HCT116 (cell line): ENCODE measurements around the gene CSTA. TPM values are rescaled to one million over a fixed set of nuclear protein-coding genes. Genes with fewer than 3 reads are reported as not detected.

Experiments used
- ATAC-seq: fragments of 200-7000 bp; cut with Tn5 transposase; 2 replicates; pipeline ENCODE4 v1.9.1; 2020; ENCODE audit warnings: mild to moderate bottlenecking, moderate library complexity
- BruUV-seq: library from RNA; stranded (reverse); fragments of 400-500 nt; replicated peaks from 2 replicates; lab custom pipeline; 2021; lab: Mats Ljungman, UMichigan
- CTCF ChIA-PET: fragments of 300-600 bp; sonication (Branson Sonifier 250); formaldehyde crosslinking; loops from one replicate; lab custom pipeline; 2021; ENCODE audit warnings: antibody characterized with exemption; lab: Charles Lee
- POLR2A ChIA-PET: fragments of 300-600, 350-600 bp; sonication (Branson Sonifier 250); formaldehyde crosslinking; loops from one replicate; lab custom pipeline; 2021; ENCODE audit warnings: antibody characterized with exemption; lab: Charles Lee
- RAD21 ChIA-PET, 2 experiments: fragments of 300-600 bp; sonication (Branson Sonifier 250); formaldehyde crosslinking; loops; one replicate each; lab custom pipeline; 2023; ENCODE audit warnings: low total read pairs in 2 of 2; ENCODE audit not compliant: uncharacterized antibody in 2 of 2, unreplicated experiment in 2 of 2, low non-redundant PET in 1 of 2; lab: Charles Lee
- DNase-seq: peaks from one replicate; pipeline ENCODE4 v3.0.0-alpha.2; 2010; ENCODE audit warnings: low read depth, low spot score
- H2AFZ ChIP-seq: fragments of 200-600 bp; shearing (Covaris generic), sonication (generic); 2 replicates; pipeline ENCODE4 v1.6.1; 2017; ENCODE audit warnings: low read depth, mixed run types, mixed read lengths, antibody characterized with exemption, low read length; ENCODE audit not compliant: poor library complexity, severe bottlenecking
- H3K27ac ChIP-seq: 2 replicates; pipeline ENCODE4 v1.5.1; 2012; ENCODE audit warnings: low read depth, low read length
- H3K27me3 ChIP-seq: fragments of 200-600 bp; sonication (generic); 2 replicates; pipeline ENCODE4 v1.6.1; 2016; ENCODE audit warnings: mixed run types, low read length, mixed read lengths; ENCODE audit not compliant: insufficient read depth
- H3K36me3 ChIP-seq, 2 experiments: fragments of 200-500 bp in 1 of 2; fragments of 200-600 bp in 1 of 2; sonication (Bioruptor generic) in 1 of 2; sonication (generic) in 1 of 2; 2 replicates each; pipeline versions ENCODE4 v1.5.1 to v1.6.1; 2014 to 2016; ENCODE audit warnings: low read length in 2 of 2, inconsistent platforms in 1 of 2, mixed read lengths in 1 of 2, mixed run types in 1 of 2; ENCODE audit not compliant: insufficient read depth in 2 of 2, control insufficient read depth in 1 of 2
- H3K4me1 ChIP-seq, 2 experiments: fragments of 200-600 bp in 1 of 2; sonication (generic) in 1 of 2; 2 replicates each; pipeline versions ENCODE4 v1.5.1 to v1.6.1; 2012 to 2017; ENCODE audit warnings: low read length in 2 of 2, inconsistent platforms in 1 of 2, mild to moderate bottlenecking in 1 of 2, mixed read lengths in 1 of 2, mixed run types in 1 of 2, moderate library complexity in 1 of 2; ENCODE audit not compliant: insufficient read depth in 2 of 2, control insufficient read depth in 1 of 2
- H3K4me2 ChIP-seq: fragments of 200-600 bp; sonication (generic); 2 replicates; pipeline ENCODE4 v1.6.1; 2017; ENCODE audit warnings: mixed run types, low read length, mixed read lengths
- H3K4me3 ChIP-seq, 2 experiments: fragments of 200-600 bp in 1 of 2; sonication (generic) in 1 of 2; replicated peaks in 1 of 2; 2 replicates each; pipeline ENCODE4 v1.5.1; 2011 to 2016; ENCODE audit warnings: low read length in 2 of 2, control low read depth in 1 of 2, low read depth in 1 of 2, mild to moderate bottlenecking in 1 of 2, mixed read lengths in 1 of 2, mixed run types in 1 of 2
- H3K79me2 ChIP-seq: fragments of 200-600 bp; sonication (generic); 2 replicates; pipeline ENCODE4 v1.6.1; 2017; ENCODE audit warnings: mild to moderate bottlenecking, mixed run types, low read length, moderate library complexity, mixed read lengths; ENCODE audit not compliant: insufficient read depth
- H3K9ac ChIP-seq: fragments of 200-600 bp; sonication (generic); 2 replicates; pipeline ENCODE4 v1.6.1; 2016; ENCODE audit warnings: low read length, mixed read lengths
- H3K9me2 ChIP-seq: fragments of 200-600 bp; sonication (generic), shearing (Covaris generic); 2 replicates; pipeline ENCODE4 v1.6.1; 2017; ENCODE audit warnings: mixed run types, mild to moderate bottlenecking, moderate library complexity; ENCODE audit not compliant: insufficient read depth
- H3K9me3 ChIP-seq, 2 experiments: fragments of 200-500 bp in 1 of 2; fragments of 200-600 bp in 1 of 2; sonication (Bioruptor generic) in 1 of 2; sonication (generic) in 1 of 2; 2 replicates each; pipeline ENCODE4 v1.6.1; 2014 to 2017; ENCODE audit warnings: low read length in 2 of 2, mixed read lengths in 2 of 2, inconsistent platforms in 1 of 2, low read depth in 1 of 2, mild to moderate bottlenecking in 1 of 2, mixed run types in 1 of 2, moderate library complexity in 1 of 2; ENCODE audit not compliant: control insufficient read depth in 1 of 2, insufficient read depth in 1 of 2
- H4K20me1 ChIP-seq: fragments of 200-600 bp; sonication (generic), shearing (Covaris generic); 2 replicates; pipeline ENCODE4 v1.6.1; 2017; ENCODE audit warnings: mixed run types, mild to moderate bottlenecking, moderate library complexity; ENCODE audit not compliant: insufficient read depth
- CEBPB ChIP-seq: IDR thresholded peaks from 2 replicates; pipeline ENCODE4 v1.6.1; 2012; ENCODE audit warnings: low read depth
- EGR1 ChIP-seq: IDR thresholded peaks from 2 replicates; pipeline ENCODE4 v1.6.1; 2012; ENCODE audit warnings: low read depth
- EZH2phosphoT487 ChIP-seq: fragments of 200-600 bp; IDR thresholded peaks from 2 replicates; pipeline ENCODE4 v1.6.1; 2018; ENCODE audit warnings: antibody characterized with exemption, borderline replicate concordance
- FOSL1 ChIP-seq: IDR thresholded peaks from 2 replicates; pipeline ENCODE4 v1.6.1; 2012; ENCODE audit warnings: low read depth
- JUND ChIP-seq: IDR thresholded peaks from 2 replicates; pipeline ENCODE4 v1.6.1; 2012
- POLR2A ChIP-seq: IDR thresholded peaks from 2 replicates; pipeline ENCODE4 v1.7.0; 2011; ENCODE audit warnings: borderline replicate concordance; ENCODE audit not compliant: insufficient read depth, insufficient read length; ENCODE audit errors: extremely low read depth
- RAD21 ChIP-seq: IDR thresholded peaks from 2 replicates; pipeline ENCODE4 v1.6.1; 2012; ENCODE audit warnings: low read depth, mild to moderate bottlenecking
- SP1 ChIP-seq: IDR thresholded peaks from 2 replicates; pipeline ENCODE4 v1.6.1; 2012; ENCODE audit warnings: low read depth
- SRF ChIP-seq: IDR thresholded peaks from 2 replicates; pipeline ENCODE4 v1.6.1; 2012; ENCODE audit warnings: low read depth
- TCF7L2 ChIP-seq: IDR thresholded peaks from 2 replicates; pipeline ENCODE4 v1.7.0; 2011; ENCODE audit warnings: borderline replicate concordance, inconsistent platforms; ENCODE audit not compliant: insufficient read depth, insufficient read length; ENCODE audit errors: extremely low read depth
- intact Hi-C: fragments of 100-400 bp; cut with micrococcal nuclease; formaldehyde crosslinking; loops from 2 replicates; pipeline ENCODE4 v1.10.0; 2022
- total RNA-seq: library from RNA; stranded (reverse); gene quantifications from one replicate; pipeline ENCODE4 v1.2.1, GENCODE V29; 2021; ENCODE audit not compliant: unreplicated experiment
- TF ChIP-seq, protein P1 (sequence below): IDR thresholded peaks from 2 replicates; pipeline ENCODE4 v1.6.1; 2012
- TF ChIP-seq, protein P2 (sequence below): IDR thresholded peaks from 2 replicates; pipeline ENCODE4 v1.6.1; 2011; ENCODE audit warnings: mild to moderate bottlenecking, low read length, moderate library complexity; ENCODE audit not compliant: insufficient replicate concordance; ENCODE audit errors: extremely low read depth
- TF ChIP-seq, protein P3 (sequence below), 3 experiments: fragments of 200-600 bp in 1 of 3; sonication (generic) in 1 of 3; IDR thresholded peaks in 2 of 3; conservative IDR thresholded peaks in 1 of 3; 2 replicates each; pipeline ENCODE4 v1.5.1; 2012 to 2017; ENCODE audit warnings: low read depth in 2 of 3, low read length in 2 of 3, antibody characterized with exemption in 1 of 3, borderline replicate concordance in 1 of 3, control low read depth in 1 of 3, mild to moderate bottlenecking in 1 of 3, mixed read lengths in 1 of 3, mixed run types in 1 of 3, moderate library complexity in 1 of 3; ENCODE audit not compliant: insufficient read depth in 1 of 3

Gene CSTA
- total RNA-seq, 1 experiment from 2014 or later = 11.0 TPM

DNA sequence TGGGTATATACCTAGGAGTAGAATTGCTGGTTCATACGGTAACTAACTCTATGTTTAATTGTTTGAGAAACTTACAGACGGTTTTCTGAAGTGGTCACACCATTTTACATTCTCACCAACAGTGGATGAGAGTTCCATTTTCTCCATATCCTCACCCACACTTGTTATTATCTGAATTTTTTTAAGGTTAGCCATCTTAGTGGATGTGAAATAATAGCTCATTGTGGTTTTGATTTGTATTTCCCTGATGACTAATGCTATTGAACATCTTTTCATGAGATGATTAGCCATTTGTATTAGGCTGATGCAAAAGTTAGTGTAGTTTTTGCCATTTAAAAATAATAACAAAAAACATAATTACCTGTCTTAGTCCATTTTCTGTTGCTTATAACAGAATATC, 18.6 kb downstream of the CSTA start:
- H3K79me2 ChIP-seq = no peaks in the 10 kb centered on the region
- no peak overlapping the region for H3K27ac ChIP-seq
- H2AFZ ChIP-seq = no peak overlapping the region
- H3K4me3 ChIP-seq = no peak overlapping the region
- no peak for DNase-seq
- H3K9me2 ChIP-seq = no peaks in the 10 kb centered on the region
- no peak for ATAC-seq
- no TSS peak for BruUV-seq
- ChIA-PET RAD21 (no interaction called here), CTCF (no interaction called here), POLR2A (no interaction called here)
- no peaks in the 10 kb centered on the region for H3K36me3 ChIP-seq
- intact Hi-C loops = no loop called here
- H3K27me3 ChIP-seq = no peaks in the 10 kb centered on the region
- H3K4me2 ChIP-seq = no peak overlapping the region
- H3K9ac ChIP-seq = no peak overlapping the region
- no peaks in the 10 kb centered on the region for H3K4me1 ChIP-seq
- no peaks in the 10 kb centered on the region for H4K20me1 ChIP-seq
- no peaks in the 10 kb centered on the region for H3K9me3 ChIP-seq
- TF ChIP-seq SRF = no peak
- no peak for TF ChIP-seq CEBPB
- TF ChIP-seq, protein P1, sequence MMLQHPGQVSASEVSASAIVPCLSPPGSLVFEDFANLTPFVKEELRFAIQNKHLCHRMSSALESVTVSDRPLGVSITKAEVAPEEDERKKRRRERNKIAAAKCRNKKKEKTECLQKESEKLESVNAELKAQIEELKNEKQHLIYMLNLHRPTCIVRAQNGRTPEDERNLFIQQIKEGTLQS = no peak
- TF ChIP-seq, protein P2, sequence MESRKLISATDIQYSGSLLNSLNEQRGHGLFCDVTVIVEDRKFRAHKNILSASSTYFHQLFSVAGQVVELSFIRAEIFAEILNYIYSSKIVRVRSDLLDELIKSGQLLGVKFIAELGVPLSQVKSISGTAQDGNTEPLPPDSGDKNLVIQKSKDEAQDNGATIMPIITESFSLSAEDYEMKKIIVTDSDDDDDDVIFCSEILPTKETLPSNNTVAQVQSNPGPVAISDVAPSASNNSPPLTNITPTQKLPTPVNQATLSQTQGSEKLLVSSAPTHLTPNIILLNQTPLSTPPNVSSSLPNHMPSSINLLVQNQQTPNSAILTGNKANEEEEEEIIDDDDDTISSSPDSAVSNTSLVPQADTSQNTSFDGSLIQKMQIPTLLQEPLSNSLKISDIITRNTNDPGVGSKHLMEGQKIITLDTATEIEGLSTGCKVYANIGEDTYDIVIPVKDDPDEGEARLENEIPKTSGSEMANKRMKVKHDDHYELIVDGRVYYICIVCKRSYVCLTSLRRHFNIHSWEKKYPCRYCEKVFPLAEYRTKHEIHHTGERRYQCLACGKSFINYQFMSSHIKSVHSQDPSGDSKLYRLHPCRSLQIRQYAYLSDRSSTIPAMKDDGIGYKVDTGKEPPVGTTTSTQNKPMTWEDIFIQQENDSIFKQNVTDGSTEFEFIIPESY = no peak
- no peak for TF ChIP-seq RAD21
- no peak for TF ChIP-seq EGR1
- no peak for TF ChIP-seq FOSL1
- TF ChIP-seq EZH2phosphoT487 = no peak
- TF ChIP-seq, protein P3, sequence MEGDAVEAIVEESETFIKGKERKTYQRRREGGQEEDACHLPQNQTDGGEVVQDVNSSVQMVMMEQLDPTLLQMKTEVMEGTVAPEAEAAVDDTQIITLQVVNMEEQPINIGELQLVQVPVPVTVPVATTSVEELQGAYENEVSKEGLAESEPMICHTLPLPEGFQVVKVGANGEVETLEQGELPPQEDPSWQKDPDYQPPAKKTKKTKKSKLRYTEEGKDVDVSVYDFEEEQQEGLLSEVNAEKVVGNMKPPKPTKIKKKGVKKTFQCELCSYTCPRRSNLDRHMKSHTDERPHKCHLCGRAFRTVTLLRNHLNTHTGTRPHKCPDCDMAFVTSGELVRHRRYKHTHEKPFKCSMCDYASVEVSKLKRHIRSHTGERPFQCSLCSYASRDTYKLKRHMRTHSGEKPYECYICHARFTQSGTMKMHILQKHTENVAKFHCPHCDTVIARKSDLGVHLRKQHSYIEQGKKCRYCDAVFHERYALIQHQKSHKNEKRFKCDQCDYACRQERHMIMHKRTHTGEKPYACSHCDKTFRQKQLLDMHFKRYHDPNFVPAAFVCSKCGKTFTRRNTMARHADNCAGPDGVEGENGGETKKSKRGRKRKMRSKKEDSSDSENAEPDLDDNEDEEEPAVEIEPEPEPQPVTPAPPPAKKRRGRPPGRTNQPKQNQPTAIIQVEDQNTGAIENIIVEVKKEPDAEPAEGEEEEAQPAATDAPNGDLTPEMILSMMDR (IDR thresholded peaks at IDR 0.05 in 2 of 3, conservative IDR thresholded peaks at IDR 0.05 in 1 of 3; ENCODE audit: borderline replicate concordance in 1 of 3, insufficient read depth in 1 of 3, low read depth in 2 of 3, low read length in 2 of 3) = no peak
- TF ChIP-seq JUND = no peak
- TF ChIP-seq POLR2A = no peak
- no peak for TF ChIP-seq SP1
- no peak for TF ChIP-seq TCF7L2
